HG03378 (cell line): ENCODE results near the gene MAGI1.

ENCODE experiments used
- ATAC-seq: cut with Tn5 transposase; IDR thresholded peaks from one replicate; pipeline ENCODE4 v1.9.1; 2021; ENCODE audit warnings: mild to moderate bottlenecking, moderate library complexity; ENCODE audit not compliant: unreplicated experiment

Gene MAGI1

GRCh38 chr3:65478551-65479500 lies 559.9 kb downstream of the MAGI1 start:
- ATAC-seq, result no peak

GRCh38 chr3:65473736-65474135 lies 565.0 kb downstream of the MAGI1 start:
- ATAC-seq, result no peak

- ATAC-seq, result no peak
Observed at GRCh38 chr3:65472501-65472900, 566.2 kb downstream of the MAGI1 start.

GRCh38 chr3:65466300-65466988 lies 572.3 kb downstream of the MAGI1 start:
- no peak for ATAC-seq

- no peak for ATAC-seq
Observed at GRCh38 chr3:65449841-65450428, 588.8 kb downstream of the MAGI1 start.

GRCh38 chr3:65448120-65448519 lies 590.6 kb downstream of the MAGI1 start:
- ATAC-seq, result no peak

- ATAC-seq, result no peak
Observed at GRCh38 chr3:65445573-65446169, 593.0 kb downstream of the MAGI1 start.

GRCh38 chr3:65444447-65444815 lies 594.3 kb downstream of the MAGI1 start:
- no peak for ATAC-seq

- no peak for ATAC-seq
Observed at GRCh38 chr3:65443739-65444446, 594.8 kb downstream of the MAGI1 start.

- no peak for ATAC-seq
Observed at GRCh38 chr3:65439641-65440284, 599.0 kb downstream of the MAGI1 start.

GRCh38 chr3:65438612-65439011 lies 600.1 kb downstream of the MAGI1 start:
- ATAC-seq, result no peak

GRCh38 chr3:65438096-65438495 lies 600.6 kb downstream of the MAGI1 start:
- ATAC-seq, result no peak

GRCh38 chr3:65436580-65436979 lies 602.1 kb downstream of the MAGI1 start:
- no peak for ATAC-seq

GRCh38 chr3:65433480-65433879 lies 605.2 kb downstream of the MAGI1 start:
- no peak for ATAC-seq

- ATAC-seq, result no peak
Observed at GRCh38 chr3:65432388-65433003, 606.2 kb downstream of the MAGI1 start.

GRCh38 chr3:65425880-65426279 lies 612.8 kb downstream of the MAGI1 start:
- no peak for ATAC-seq

GRCh38 chr3:65422154-65422553 lies 616.6 kb downstream of the MAGI1 start:
- no peak for ATAC-seq

- no peak for ATAC-seq
Observed at GRCh38 chr3:65419233-65419632, 619.5 kb downstream of the MAGI1 start.

GRCh38 chr3:65413891-65414290 lies 624.8 kb downstream of the MAGI1 start:
- ATAC-seq, result no peak

- ATAC-seq, result no peak
Observed at GRCh38 chr3:65412588-65412987, 626.1 kb downstream of the MAGI1 start.
